IMR-90 (cell line): ENCODE measurements around the gene SLC8A1.

Source experiments
- BHLHE40 ChIP-seq: fragments of 150-350 bp; IDR thresholded peaks from 2 replicates; pipeline ENCODE4 v1.6.1; 2016; ENCODE audit warnings: mild to moderate bottlenecking, low read depth, low read length
- CEBPB ChIP-seq: IDR thresholded peaks from 2 replicates; pipeline ENCODE4 v1.6.1; 2012; ENCODE audit warnings: low read depth, low read length, improper control_type of control experiment
- CHD1 ChIP-seq: IDR thresholded peaks from 2 replicates; pipeline ENCODE4 v1.6.1; 2012; ENCODE audit warnings: low read depth, low read length, improper control_type of control experiment
- MAFK ChIP-seq: IDR thresholded peaks from 2 replicates; pipeline ENCODE4 v1.6.1; 2012; ENCODE audit warnings: low read depth, low read length, improper control_type of control experiment
- MAZ ChIP-seq: IDR thresholded peaks from 2 replicates; pipeline ENCODE4 v1.6.1; 2012; ENCODE audit warnings: low read depth, mild to moderate bottlenecking, low read length, improper control_type of control experiment, moderate library complexity, borderline replicate concordance
- MXI1 ChIP-seq: IDR thresholded peaks from 2 replicates; pipeline ENCODE4 v1.6.1; 2012; ENCODE audit warnings: low read depth, mild to moderate bottlenecking, low read length, moderate library complexity, borderline replicate concordance
- POLR2A ChIP-seq: IDR thresholded peaks from 2 replicates; pipeline ENCODE4 v1.6.1; 2012; ENCODE audit warnings: mild to moderate bottlenecking, low read depth, low read length
- RAD21 ChIP-seq: IDR thresholded peaks from 2 replicates; pipeline ENCODE4 v1.6.1; 2012; ENCODE audit warnings: low read length, improper control_type of control experiment
- RCOR1 ChIP-seq: IDR thresholded peaks from 2 replicates; pipeline ENCODE4 v1.6.1; 2012; ENCODE audit warnings: mild to moderate bottlenecking, low read length, improper control_type of control experiment; ENCODE audit not compliant: insufficient replicate concordance
- RFX5 ChIP-seq: IDR thresholded peaks from 2 replicates; pipeline ENCODE4 v1.8.0; 2012; ENCODE audit warnings: low read depth, mild to moderate bottlenecking, low read length, moderate library complexity
- SMC3 ChIP-seq: fragments of 150-350 bp; IDR thresholded peaks from 2 replicates; pipeline ENCODE4 v1.6.1; 2016; ENCODE audit warnings: low read depth, mild to moderate bottlenecking, antibody characterized with exemption, low read length, moderate library complexity
- TF ChIP-seq, protein P1 (sequence below): conservative IDR thresholded peaks from 2 replicates; pipeline ENCODE4 v1.5.1; 2012; ENCODE audit warnings: mild to moderate bottlenecking, low read depth, low read length, improper control_type of control experiment
- TF ChIP-seq, protein P2 (sequence below): fragments of 150-350 bp; IDR thresholded peaks from 2 replicates; pipeline ENCODE4 v1.6.1; 2017; ENCODE audit warnings: mild to moderate bottlenecking, antibody characterized with exemption, low read length, low read depth

DNA sequence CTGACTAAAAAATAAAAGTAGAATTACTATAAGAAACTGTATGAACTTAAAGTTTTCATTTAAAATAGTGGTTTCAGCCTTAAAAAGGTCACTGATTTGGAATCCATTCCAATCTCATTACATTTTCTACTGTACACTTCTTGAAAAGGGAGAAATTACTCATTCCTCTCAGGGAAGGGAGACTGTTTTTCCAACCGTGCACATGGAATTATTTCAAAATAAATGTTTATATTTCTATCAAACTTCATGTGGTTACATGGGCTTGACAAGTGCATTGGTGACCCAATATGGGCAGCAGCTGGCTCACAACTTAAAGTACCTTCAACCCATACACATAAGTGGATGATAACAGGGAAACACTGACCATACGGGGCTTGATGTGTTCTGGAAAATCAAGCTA is 348.3 kb downstream of the SLC8A1 start:
- TF ChIP-seq, protein P1, sequence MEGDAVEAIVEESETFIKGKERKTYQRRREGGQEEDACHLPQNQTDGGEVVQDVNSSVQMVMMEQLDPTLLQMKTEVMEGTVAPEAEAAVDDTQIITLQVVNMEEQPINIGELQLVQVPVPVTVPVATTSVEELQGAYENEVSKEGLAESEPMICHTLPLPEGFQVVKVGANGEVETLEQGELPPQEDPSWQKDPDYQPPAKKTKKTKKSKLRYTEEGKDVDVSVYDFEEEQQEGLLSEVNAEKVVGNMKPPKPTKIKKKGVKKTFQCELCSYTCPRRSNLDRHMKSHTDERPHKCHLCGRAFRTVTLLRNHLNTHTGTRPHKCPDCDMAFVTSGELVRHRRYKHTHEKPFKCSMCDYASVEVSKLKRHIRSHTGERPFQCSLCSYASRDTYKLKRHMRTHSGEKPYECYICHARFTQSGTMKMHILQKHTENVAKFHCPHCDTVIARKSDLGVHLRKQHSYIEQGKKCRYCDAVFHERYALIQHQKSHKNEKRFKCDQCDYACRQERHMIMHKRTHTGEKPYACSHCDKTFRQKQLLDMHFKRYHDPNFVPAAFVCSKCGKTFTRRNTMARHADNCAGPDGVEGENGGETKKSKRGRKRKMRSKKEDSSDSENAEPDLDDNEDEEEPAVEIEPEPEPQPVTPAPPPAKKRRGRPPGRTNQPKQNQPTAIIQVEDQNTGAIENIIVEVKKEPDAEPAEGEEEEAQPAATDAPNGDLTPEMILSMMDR: no peak
- 0 out of 2 replicates have a peak, but pooled peaks have one; percentile 9 for TF ChIP-seq POLR2A
- TF ChIP-seq SMC3: no peak
- no peak for TF ChIP-seq RFX5
- TF ChIP-seq CEBPB: peak; percentile 56
- no peak for TF ChIP-seq RAD21
- TF ChIP-seq MXI1: no peak
- peak; percentile 60; the same call in 1 of the 2 replicates for TF ChIP-seq BHLHE40
- TF ChIP-seq MAZ: no peak
- TF ChIP-seq MAFK: no peak
- TF ChIP-seq, protein P2, sequence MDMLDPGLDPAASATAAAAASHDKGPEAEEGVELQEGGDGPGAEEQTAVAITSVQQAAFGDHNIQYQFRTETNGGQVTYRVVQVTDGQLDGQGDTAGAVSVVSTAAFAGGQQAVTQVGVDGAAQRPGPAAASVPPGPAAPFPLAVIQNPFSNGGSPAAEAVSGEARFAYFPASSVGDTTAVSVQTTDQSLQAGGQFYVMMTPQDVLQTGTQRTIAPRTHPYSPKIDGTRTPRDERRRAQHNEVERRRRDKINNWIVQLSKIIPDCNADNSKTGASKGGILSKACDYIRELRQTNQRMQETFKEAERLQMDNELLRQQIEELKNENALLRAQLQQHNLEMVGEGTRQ: no peak
- peak; percentile 52 for TF ChIP-seq RCOR1
- TF ChIP-seq CHD1: no peak
